Suppressor macrophage treated with lipopolysaccharide for 4 hours (primary cell): ENCODE measurements around the gene S100A6.
"Not testable (repeated sequence)": the region's sequence is repeated elsewhere in the genome, so short reads cannot be mapped to it uniquely, and the experiment has no call there.

Experiments
- DNase-seq: peaks from one replicate; pipeline ENCODE4 v3.0.0-alpha.2; 2020

S100A6 gene

GRCh38 chr1:153535242-153536011 is at the start of gene S100A6:
TSS of gene S100A6 (minus strand) at chr1:153535991. CDS start at chr1:153535339, 652 bp downstream.
- DNase-seq, result peak; percentile 61

- no peak for DNase-seq
These were observed 49.2 kb upstream of the S100A6 start for GRCh38 chr1:153585006-153585405.

GRCh38 chr1:153583976-153584375 is 48.2 kb upstream of the S100A6 start:
- no peak for DNase-seq

- DNase-seq, result not testable (repeated sequence)
These were observed 47.7 kb upstream of the S100A6 start for GRCh38 chr1:153583514-153583913.

- not testable (repeated sequence) for DNase-seq
These were observed 47.0 kb upstream of the S100A6 start for GRCh38 chr1:153582836-153583235.

- DNase-seq, result no peak
These were observed 43.1 kb upstream of the S100A6 start for GRCh38 chr1:153578936-153579335.

GRCh38 chr1:153578490-153578889 is 42.7 kb upstream of the S100A6 start:
- DNase-seq, result no peak

GRCh38 chr1:153577624-153578051 is 41.8 kb upstream of the S100A6 start:
- no peak for DNase-seq

DNA sequence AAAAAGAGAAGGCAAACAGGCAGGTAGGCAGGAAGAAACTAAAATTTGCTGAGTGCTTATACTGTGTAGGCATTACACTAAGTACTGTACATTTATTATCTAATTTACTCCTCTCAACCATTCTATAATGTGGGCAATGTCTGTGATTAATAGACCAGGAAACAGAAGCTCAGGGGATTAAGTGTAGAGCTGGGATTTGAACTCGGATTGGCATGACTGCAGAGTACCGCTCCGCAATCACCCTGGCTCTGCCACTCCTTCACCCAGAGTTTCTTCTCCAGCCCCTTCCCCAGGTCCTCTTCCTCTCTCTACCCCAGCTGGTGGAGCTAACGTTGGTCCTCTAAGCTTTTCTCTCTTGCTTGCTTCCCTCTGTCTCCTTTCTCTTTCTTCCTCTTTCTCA is 41.3 kb upstream of the S100A6 start:
- DNase-seq, result no peak

DNA sequence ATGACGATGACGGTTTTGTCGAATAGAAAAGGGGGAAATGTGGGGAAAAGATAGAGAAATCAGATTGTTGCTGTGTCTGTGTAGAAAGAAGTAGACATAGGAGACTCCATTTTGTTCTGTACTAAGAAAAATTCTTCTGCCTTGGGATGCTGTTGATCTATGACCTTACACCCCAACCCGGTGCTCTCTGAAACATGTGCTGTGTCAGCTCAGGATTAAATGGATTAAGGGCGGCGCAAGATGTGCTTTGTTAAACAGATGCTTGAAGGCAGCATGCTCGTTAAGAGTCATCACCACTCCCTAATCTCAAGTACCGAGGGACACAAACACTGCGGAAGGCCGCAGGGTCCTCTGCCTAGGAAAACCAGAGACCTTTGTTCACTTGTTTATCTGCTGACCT is 39.7 kb upstream of the S100A6 start:
- DNase-seq, result not testable (repeated sequence)

DNA sequence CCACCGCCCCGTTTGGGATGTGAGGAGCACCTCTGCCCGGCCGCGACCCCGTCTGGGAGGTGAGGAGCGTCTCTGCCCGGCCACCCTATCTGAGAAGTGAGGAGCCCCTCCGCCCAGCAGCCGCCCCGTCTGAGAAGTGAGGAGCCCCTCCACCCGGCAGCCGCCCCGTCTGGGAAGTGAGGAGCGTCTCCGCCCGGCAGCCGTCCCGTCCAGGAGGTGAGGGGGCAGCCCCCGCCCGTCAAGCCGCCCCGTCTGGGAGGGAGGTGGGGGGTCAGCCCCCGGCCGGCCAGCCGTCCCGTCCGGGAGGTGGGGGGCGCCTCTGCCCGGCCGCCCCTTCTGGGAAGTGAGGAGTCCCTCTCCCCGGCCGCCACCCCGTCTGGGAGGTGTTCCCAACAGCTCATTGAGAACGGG is 39.3 kb upstream of the S100A6 start:
- DNase-seq, result not testable (repeated sequence)

- DNase-seq, result peak; percentile 52
These were observed 37.6 kb upstream of the S100A6 start for GRCh38 chr1:153573351-153573750.

GRCh38 chr1:153572569-153573015 is 36.8 kb upstream of the S100A6 start:
- DNase-seq, result peak; percentile 96

- DNase-seq, result no peak
These were observed 35.9 kb upstream of the S100A6 start for GRCh38 chr1:153571706-153572105.

GRCh38 chr1:153570874-153571273 is 35.1 kb upstream of the S100A6 start:
- DNase-seq, result no peak

DNA sequence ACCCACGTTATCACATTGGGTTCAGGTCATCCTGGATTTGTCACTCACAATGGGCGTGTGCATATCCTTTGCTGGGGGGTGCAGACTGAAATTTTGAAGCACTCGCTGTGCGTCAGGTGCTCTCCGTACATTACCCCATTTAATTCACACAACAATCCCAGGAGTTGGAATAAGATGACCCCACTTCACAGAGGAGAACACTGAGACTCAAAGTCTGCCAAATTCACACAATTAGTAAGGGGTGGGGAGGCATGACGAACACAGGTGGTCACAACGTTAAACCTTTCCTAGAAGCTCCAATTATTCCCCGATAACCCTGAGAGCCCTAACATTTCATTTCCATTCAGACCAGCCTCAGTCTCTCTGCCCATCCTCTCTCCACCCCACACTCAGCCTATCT is 33.7 kb upstream of the S100A6 start:
- no peak for DNase-seq

DNA sequence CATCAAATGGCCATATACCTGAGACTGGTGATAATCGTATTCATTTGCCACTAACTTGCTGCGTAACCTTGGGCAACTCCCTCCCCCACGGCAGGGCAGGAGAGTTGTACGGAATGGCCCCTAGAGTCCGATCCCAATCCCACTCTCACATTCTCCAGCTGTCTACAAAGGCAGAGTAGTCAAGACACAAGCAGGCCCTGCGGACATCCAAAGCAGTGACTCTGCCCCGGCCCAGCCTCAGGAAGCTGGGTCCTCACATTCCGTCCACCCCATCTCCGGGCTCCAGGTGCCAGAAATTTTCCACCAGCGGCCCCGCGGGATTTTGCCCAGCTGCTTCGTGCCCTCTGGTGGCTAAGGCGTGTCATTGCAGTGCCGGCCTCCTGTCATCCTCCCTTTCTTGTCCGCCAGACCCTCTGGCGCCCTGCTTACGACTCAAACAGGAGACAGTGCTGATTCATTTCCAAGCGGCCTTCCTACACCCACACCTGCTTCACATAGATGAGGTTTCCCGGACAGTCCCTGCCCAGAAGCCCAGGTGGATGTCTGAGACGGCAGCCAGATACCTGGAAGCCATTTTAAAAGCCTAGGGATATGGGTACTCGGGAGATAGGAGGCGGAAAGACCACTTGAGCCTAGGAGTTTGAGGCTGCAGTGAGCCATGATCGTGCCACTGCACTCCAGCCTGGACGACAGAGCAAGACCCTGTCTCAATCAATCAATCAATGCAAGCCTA is 32.7 kb upstream of the S100A6 start:
- DNase-seq, result peak; percentile 89

DNA sequence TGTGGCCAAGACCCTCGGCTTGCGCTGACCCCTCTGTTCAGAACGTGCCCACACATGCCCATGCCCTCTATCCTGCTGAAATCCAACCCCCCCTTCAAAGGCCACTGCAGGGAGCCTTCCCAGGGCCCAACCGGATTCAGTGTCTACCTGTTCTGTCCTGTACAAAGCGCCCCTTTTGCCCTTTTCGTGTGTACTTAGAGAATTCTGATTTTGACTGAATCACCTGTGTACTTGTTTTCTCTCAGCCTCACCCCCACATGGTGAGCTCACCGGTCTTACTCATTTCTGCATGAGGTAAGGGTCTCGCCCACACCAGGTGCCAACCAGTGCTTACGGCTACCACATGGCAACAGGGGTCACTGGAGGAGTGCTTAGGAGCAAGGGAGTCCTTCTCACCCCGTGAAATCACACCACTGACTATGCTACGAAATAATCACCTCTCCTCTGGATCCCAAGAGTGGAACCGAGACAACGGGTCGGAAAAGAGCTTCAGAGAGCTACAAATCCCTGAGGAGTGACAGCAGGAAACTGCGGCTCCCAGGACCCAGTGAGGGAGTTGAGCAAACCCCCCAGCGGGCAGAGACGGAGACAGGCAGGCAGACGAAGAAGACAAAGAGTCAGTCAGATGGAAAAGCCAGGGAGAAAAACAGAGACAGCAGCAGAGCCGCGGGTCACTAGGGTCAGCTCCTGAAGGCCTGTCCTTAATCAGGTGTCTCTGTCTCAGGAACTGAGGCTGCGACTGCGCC is 32.0 kb upstream of the S100A6 start:
- DNase-seq, result no peak

- peak; percentile 97 for DNase-seq
These were observed 30.9 kb upstream of the S100A6 start for GRCh38 chr1:153566414-153567371.

GRCh38 chr1:153565529-153566374 is 30.0 kb upstream of the S100A6 start, which contains the start of gene S100A2:
TSS of gene S100A2 (minus strand) at chr1:153565844. CDS start at chr1:153563877, 1,967 bp downstream.
- DNase-seq, result peak; percentile 87

GRCh38 chr1:153563991-153564390 is 28.2 kb upstream of the S100A6 start:
- no peak for DNase-seq
